Measurements from ENCODE around the gene ZNF480. TPM values are rescaled to one million over a fixed set of nuclear protein-coding genes. Genes with fewer than 3 reads are reported as not detected.
A peak's percentile ranks its signal among the peaks of the same experiment; 100 is the strongest.

Gene ZNF480
- polyA plus RNA-seq, 3 donors from 2014 or later = 12.4 to 22.4 (median 22.0) TPM

DNA sequence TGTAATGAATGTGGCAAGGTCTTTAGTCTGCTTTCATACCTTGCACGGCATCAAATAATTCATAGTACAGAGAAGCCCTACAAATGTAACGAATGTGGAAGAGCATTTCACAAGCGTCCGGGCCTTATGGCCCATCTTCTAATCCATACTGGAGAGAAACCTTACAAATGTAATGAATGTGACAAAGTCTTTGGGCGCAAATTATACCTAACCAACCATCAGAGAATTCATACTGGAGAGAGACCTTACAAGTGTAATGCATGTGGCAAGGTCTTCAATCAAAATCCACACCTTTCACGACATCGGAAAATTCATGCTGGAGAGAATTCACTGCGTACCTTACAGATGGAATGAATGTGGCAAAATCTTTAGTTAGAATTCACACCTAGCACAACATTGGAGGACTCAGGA, 69.5 kb downstream of the ZNF480 start:
- peaks cover 34 to 79% (median 66%) of the 10 kb centered on the region in 6 donors for H3K9me3 Mint-ChIP-seq
- no peak overlapping the region for H3K4me3 Mint-ChIP-seq
- H3K27ac Mint-ChIP-seq = no peak overlapping the region
- peaks cover 10 to 13% (median 12%) of the 10 kb centered on the region in 3 donors for H3K27me3 Mint-ChIP-seq (ENCODE audit: low read depth in 3 of 3)
- H3K4me1 Mint-ChIP-seq = peaks cover 13 to 17% of the 10 kb centered on the region in 2 donors
- H3K36me3 Mint-ChIP-seq = peaks cover 35 to 40% (median 38%) of the 10 kb centered on the region in 3 donors
- no peak for DNase-seq

GRCh38 chr19:52369559-52370340, 72.8 kb downstream of the ZNF480 start, which contains the start of gene ZNF880:
Gene ZNF880, plus strand, starts transcription at chr19:52369923. Its CDS starts 43 bp downstream, at chr19:52369966.
- peak; percentile 88 to 92 (median 90) for DNase-seq
- Mint-ChIP-seq H3K4me1 (peaks cover 13 to 17% of the 10 kb centered on the region in 2 donors), H3K36me3 (peaks cover 43 to 52% (median 52%) of the 10 kb centered on the region in 3 donors), H3K9me3 (peaks cover 36 to 71% (median 67%) of the 10 kb centered on the region in 6 donors), H3K4me3 (peak within 1 kb of the TSS; percentile 95 to 98 (median 97)), H3K27me3 (ENCODE audit: low read depth in 3 of 3) (peaks cover 13% of the 10 kb centered on the region in 3 donors), H3K27ac (peak within 1 kb of the TSS; percentile 98 to 99 (median 99))

- Mint-ChIP-seq H3K36me3 (peaks cover 47 to 57% (median 55%) of the 10 kb centered on the region in 3 donors), H3K4me1 (peaks cover 13 to 17% of the 10 kb centered on the region in 2 donors), H3K27me3 (ENCODE audit: low read depth in 3 of 3) (peaks cover 13 to 15% (median 13%) of the 10 kb centered on the region in 3 donors), H3K27ac (peak overlapping the region; percentile 98 to 99 (median 99)), H3K9me3 (peaks cover 32 to 73% (median 65%) of the 10 kb centered on the region in 6 donors), H3K4me3 (peak overlapping the region; percentile 95 to 98 (median 97))
- no peak for DNase-seq
Measured at GRCh38 chr19:52370341-52370710, 73.4 kb downstream of the ZNF480 start.

Other genes with a start within 250 kb of the ZNF480 start
- gene ZNF432, start 248.3 kb upstream of the ZNF480 start, polyA plus RNA-seq = 1 to 10 TPM in 2 of 3 donors, under 1 TPM in 1; 0.31 to 9.2 (median 3.6) TPM
- gene ZNF841, start 201.4 kb upstream of the ZNF480 start, polyA plus RNA-seq = 1 to 10 TPM; 3.4 to 5.6 (median 4.9) TPM
- 10 to 100 TPM in 1 of 3 donors, 1 to 10 TPM in 1, not detected in 1; 3.2 to 10.7 TPM for gene ZNF616, start 157.2 kb upstream of the ZNF480 start, polyA plus RNA-seq
- 10 to 100 TPM in 1 of 3 donors, 1 to 10 TPM in 2; 7.2 to 15.9 (median 7.7) TPM for gene ZNF836, start 125.5 kb upstream of the ZNF480 start, polyA plus RNA-seq
- 100 to 1,000 TPM; 219 to 249 (median 243) TPM for gene PPP2R1A, start 107.1 kb upstream of the ZNF480 start, polyA plus RNA-seq
- gene ZNF766, start 27.6 kb upstream of the ZNF480 start, polyA plus RNA-seq = 10 to 100 TPM; 25.6 to 47.8 (median 32.4) TPM
- 1 to 10 TPM in 1 of 3 donors, under 1 TPM in 1, not detected in 1; 0.63 to 1.3 TPM for gene ZNF610, start 39.1 kb downstream of the ZNF480 start, polyA plus RNA-seq
- 10 to 100 TPM; 27.3 to 30.1 (median 29.1) TPM for gene ZNF880, start 72.8 kb downstream of the ZNF480 start, polyA plus RNA-seq
- 10 to 100 TPM in 2 of 3 donors, 1 to 10 TPM in 1; 9.9 to 15.2 (median 12.0) TPM for gene ZNF528, start 100.7 kb downstream of the ZNF480 start, polyA plus RNA-seq
- not detected for gene ZNF534, start 132.0 kb downstream of the ZNF480 start, polyA plus RNA-seq
- gene ZNF578, start 156.4 kb downstream of the ZNF480 start, polyA plus RNA-seq = 1 to 10 TPM; 2.0 to 8.3 (median 4.1) TPM
- gene ZNF808, start 230.5 kb downstream of the ZNF480 start, polyA plus RNA-seq = 10 to 100 TPM in 2 of 3 donors, not detected in 1; 12.4 to 16.6 TPM

All from immature natural killer cell (primary cell).